IMR-90 (cell line): ENCODE results near the gene SLC26A2. TPM values are rescaled to one million over a fixed set of nuclear protein-coding genes. Genes with fewer than 3 reads are reported as not detected.

Experiments used
- ATAC-seq: fragments of 200-7000 bp; cut with Tn5 transposase; 2 replicates; pipeline ENCODE4 v1.9.1; 2020; ENCODE audit warnings: low read depth, mild to moderate bottlenecking, moderate library complexity
- BruUV-seq: library from RNA; stranded (reverse); fragments of 400-500 nt; replicated peaks from 2 replicates; lab custom pipeline; 2021; lab: Mats Ljungman, UMichigan
- CTCF ChIA-PET: fragments of 300-600 bp; formaldehyde crosslinking; extraction: SDS; loops from one replicate; lab custom pipeline; 2021; ENCODE audit warnings: antibody characterized with exemption; lab: Yijun Ruan, JAX
- POLR2A ChIA-PET: fragments of 300-600 bp; sonication (Branson Sonifier 250); formaldehyde crosslinking; loops from one replicate; lab custom pipeline; 2022; ENCODE audit warnings: antibody characterized with exemption; ENCODE audit not compliant: unreplicated experiment; lab: Charles Lee
- DNase-seq: peaks from one replicate; pipeline ENCODE4 v3.0.0; 2013
- H2AFZ ChIP-seq: replicated peaks from 2 replicates; pipeline ENCODE3; 2013; ENCODE audit warnings: low read length, mild to moderate bottlenecking; ENCODE audit not compliant: poor library complexity
- H2AK5ac ChIP-seq: 2 replicates; pipeline ENCODE4 v1.6.1; 2013; ENCODE audit warnings: low read depth, low read length, inconsistent platforms
- H2AK9ac ChIP-seq: replicated peaks from 2 replicates; pipeline ENCODE3; 2013; ENCODE audit warnings: mild to moderate bottlenecking, low read depth, low read length, moderate library complexity; ENCODE audit not compliant: poor library complexity
- H2BK120ac ChIP-seq: 2 replicates; pipeline ENCODE4 v1.6.1; 2013; ENCODE audit warnings: low read depth, low read length, inconsistent platforms
- H2BK15ac ChIP-seq: 3 replicates; pipeline ENCODE4 v1.6.1; 2013; ENCODE audit warnings: low read depth, low read length, inconsistent platforms
- H2BK20ac ChIP-seq: 2 replicates; pipeline ENCODE4 v1.6.1; 2013; ENCODE audit warnings: low read depth, mild to moderate bottlenecking, inconsistent platforms, low read length, moderate library complexity
- H2BK5ac ChIP-seq: 2 replicates; pipeline ENCODE4 v1.6.1; 2013; ENCODE audit warnings: mild to moderate bottlenecking, low read depth, low read length, inconsistent platforms; ENCODE audit not compliant: poor library complexity, severe bottlenecking
- H3K14ac ChIP-seq: replicated peaks from 2 replicates; pipeline ENCODE4 v1.6.1; 2013; ENCODE audit warnings: low read depth, low read length, inconsistent platforms
- H3K18ac ChIP-seq: 2 replicates; pipeline ENCODE4 v1.6.1; 2013; ENCODE audit warnings: low read depth, low read length, control low read depth
- H3K23ac ChIP-seq: 2 replicates; pipeline ENCODE4 v1.6.1; 2013; ENCODE audit warnings: low read depth, low read length, inconsistent platforms
- H3K27ac ChIP-seq: 2 replicates; pipeline ENCODE4 v1.5.1; 2013; ENCODE audit warnings: mild to moderate bottlenecking, control low read depth, low read length; ENCODE audit not compliant: insufficient read depth
- H3K27me3 ChIP-seq: 2 replicates; pipeline ENCODE4 v1.6.1; 2013; ENCODE audit warnings: low read length; ENCODE audit not compliant: control insufficient read depth, insufficient read depth
- H3K36me3 ChIP-seq: 2 replicates; pipeline ENCODE4 v1.6.1; 2013; ENCODE audit warnings: low read length, mixed read lengths; ENCODE audit not compliant: control insufficient read depth, insufficient read depth
- H3K4ac ChIP-seq: 2 replicates; pipeline ENCODE4 v1.6.1; 2013; ENCODE audit warnings: low read depth, low read length, inconsistent platforms
- H3K4me1 ChIP-seq: 2 replicates; pipeline ENCODE4 v1.6.1; 2013; ENCODE audit warnings: low read length, mixed read lengths; ENCODE audit not compliant: control insufficient read depth, insufficient read depth
- H3K4me2 ChIP-seq: 2 replicates; pipeline ENCODE4 v1.6.1; 2013; ENCODE audit warnings: low read depth, mild to moderate bottlenecking, control low read depth, low read length, moderate library complexity
- H3K4me3 ChIP-seq: 2 replicates; pipeline ENCODE4 v1.5.1; 2013; ENCODE audit warnings: low read depth, mild to moderate bottlenecking, control low read depth, low read length, moderate library complexity; ENCODE audit not compliant: insufficient read depth
- H3K56ac ChIP-seq: 2 replicates; pipeline ENCODE4 v1.6.1; 2013; ENCODE audit warnings: low read length, inconsistent platforms; ENCODE audit not compliant: insufficient read depth; ENCODE audit errors: extremely low read depth
- H3K79me1 ChIP-seq, 2 experiments: 2 replicates each; pipeline ENCODE4 v1.6.1; 2013; ENCODE audit warnings: low read length in 2 of 2, inconsistent platforms in 1 of 2, low read depth in 1 of 2
- H3K9ac ChIP-seq: 2 replicates; pipeline ENCODE4 v1.6.1; 2013; ENCODE audit warnings: low read depth, low read length, control low read depth
- H3K9me1 ChIP-seq: 2 replicates; pipeline ENCODE4 v1.6.1; 2013; ENCODE audit warnings: low read length, inconsistent platforms; ENCODE audit not compliant: insufficient read depth
- H3K9me3 ChIP-seq: 2 replicates; pipeline ENCODE4 v1.6.1; 2013; ENCODE audit warnings: low read length; ENCODE audit not compliant: control insufficient read depth, insufficient read depth
- H4K20me1 ChIP-seq: 2 replicates; pipeline ENCODE4 v1.6.1; 2013; ENCODE audit warnings: low read length, inconsistent platforms; ENCODE audit not compliant: insufficient read depth
- H4K5ac ChIP-seq: 2 replicates; pipeline ENCODE4 v1.6.1; 2013; ENCODE audit warnings: mild to moderate bottlenecking, low read depth, low read length, control low read depth
- H4K8ac ChIP-seq, 2 experiments: 2 replicates each; pipeline ENCODE4 v1.6.1; 2013; ENCODE audit warnings: low read depth in 2 of 2, low read length in 2 of 2, control low read depth in 1 of 2, inconsistent platforms in 1 of 2
- H4K91ac ChIP-seq: 2 replicates; pipeline ENCODE4 v1.6.1; 2013; ENCODE audit warnings: low read depth, low read length, inconsistent platforms; ENCODE audit not compliant: insufficient read depth
- CTCF ChIP-seq: conservative IDR thresholded peaks from 2 replicates; pipeline ENCODE4 v1.5.1; 2012; ENCODE audit warnings: mild to moderate bottlenecking, low read depth, low read length, improper control_type of control experiment
- MAFK ChIP-seq: IDR thresholded peaks from 2 replicates; pipeline ENCODE4 v1.6.1; 2012; ENCODE audit warnings: low read depth, low read length, improper control_type of control experiment
- RAD21 ChIP-seq: IDR thresholded peaks from 2 replicates; pipeline ENCODE4 v1.6.1; 2012; ENCODE audit warnings: low read length, improper control_type of control experiment
- RCOR1 ChIP-seq: IDR thresholded peaks from 2 replicates; pipeline ENCODE4 v1.6.1; 2012; ENCODE audit warnings: mild to moderate bottlenecking, low read length, improper control_type of control experiment; ENCODE audit not compliant: insufficient replicate concordance
- SMC3 ChIP-seq: fragments of 150-350 bp; IDR thresholded peaks from 2 replicates; pipeline ENCODE4 v1.6.1; 2016; ENCODE audit warnings: low read depth, mild to moderate bottlenecking, antibody characterized with exemption, low read length, moderate library complexity
- WGBS, 2 experiments: methylation state at CpG; one replicate each; pipeline versions ENCODE4 v1.1.5 to v1.1.7; 2013; ENCODE audit warnings: missing lambda C conversion rate in 2 of 2; ENCODE audit not compliant: insufficient read length in 1 of 2; ENCODE audit errors: extremely low coverage in 2 of 2; 5-methylcytosine and 5-hydroxymethylcytosine counted together
- dilution Hi-C: fragments of 300-500 bp; cut with HindIII; formaldehyde crosslinking; loops from one replicate; pipeline ENCODE4 v1.14.3; 2018; ENCODE audit warnings: low sequenced_read_pairs; ENCODE audit not compliant: unreplicated experiment
- in situ Hi-C: fragments of 300-500 bp; cut with MboI; formaldehyde crosslinking; loops from 3 replicates; pipeline ENCODE4 v1.14.3; 2019; ENCODE audit warnings: low sequenced_read_pairs, inconsistent platforms, mixed read lengths
- intact Hi-C: fragments of 100-400 bp; cut with micrococcal nuclease; formaldehyde crosslinking; loops from 2 replicates; pipeline ENCODE4 v1.10.0; 2022
- polyA plus RNA-seq, 3 experiments: library from polyadenylated mRNA; depleted of rRNA; stranded (reverse); fragments of >200 nt; gene quantifications; 2 replicates each; pipeline ENCODE4 v1.2.3, GENCODE V29; 2012; ENCODE audit warnings: low replicate concordance in 1 of 3
- total RNA-seq: library from RNA; depleted of rRNA; stranded (reverse); fragments of >200 nt; gene quantifications from 2 replicates; pipeline ENCODE4 v1.2.3, GENCODE V29; 2012
- TF ChIP-seq, protein P1 (sequence below): fragments of 150-350 bp; IDR thresholded peaks from 2 replicates; pipeline ENCODE4 v1.6.1; 2017; ENCODE audit warnings: mild to moderate bottlenecking, antibody characterized with exemption, low read length, low read depth

Gene SLC26A2
- total and polyA plus RNA-seq, 2 of the 4 experiments (the other 2 are of a cell fraction), result 2.2 to 9.9 TPM

GRCh38 chr5:149990518-149991376 lies 30.2 kb downstream of the SLC26A2 start:
- H3K9me3 ChIP-seq, result no peaks in the 10 kb centered on the region
- H4K8ac ChIP-seq, result no peak overlapping the region
- peaks cover 2% of the 10 kb centered on the region; the same call in 1 of the 2 replicates for H3K4me1 ChIP-seq
- no peak overlapping the region for H4K91ac ChIP-seq
- H3K23ac ChIP-seq, result no peak overlapping the region
- H3K36me3 ChIP-seq, result peaks cover 7% of the 10 kb centered on the region
- H3K56ac ChIP-seq, result no peak overlapping the region
- ATAC-seq, result peak; percentile 93
- H3K4ac ChIP-seq, result no peak overlapping the region
- POLR2A ChIA-PET, result no interaction called here
- H4K5ac ChIP-seq, result no peak overlapping the region
- no peak overlapping the region for H3K14ac ChIP-seq
- dilution Hi-C loops (no loop called here), in situ Hi-C loops (no loop called here), intact Hi-C loops (loop anchor here (1.0 to 2.0 kb wide), 3 partner anchors 28 to 354 kb away; no protein-coding TSS in a partner anchor)
- CTCF ChIA-PET, result interaction anchor here (0.6 to 4.7 kb wide), 16 partner anchors 9 to 351 kb away, joined by 3 to 63 read pairs (median 4); partner anchors contain the start of genes HMGXB3, SLC26A2 and TIGD6
- BruUV-seq, result no TSS peak
- H2AK5ac ChIP-seq, result no peak overlapping the region
- no peak overlapping the region for H2BK20ac ChIP-seq
- H3K9me1 ChIP-seq, result peaks cover 9% of the 10 kb centered on the region
- H2BK120ac ChIP-seq, result no peak overlapping the region
- H2AFZ ChIP-seq, result peak overlapping the region; percentile 34
- TF ChIP-seq MAFK (no peak), RAD21 (peak; percentile 94), SMC3 (peak; percentile 95), RCOR1 (no peak), CTCF (peak; percentile 94)
- TF ChIP-seq, protein P1, sequence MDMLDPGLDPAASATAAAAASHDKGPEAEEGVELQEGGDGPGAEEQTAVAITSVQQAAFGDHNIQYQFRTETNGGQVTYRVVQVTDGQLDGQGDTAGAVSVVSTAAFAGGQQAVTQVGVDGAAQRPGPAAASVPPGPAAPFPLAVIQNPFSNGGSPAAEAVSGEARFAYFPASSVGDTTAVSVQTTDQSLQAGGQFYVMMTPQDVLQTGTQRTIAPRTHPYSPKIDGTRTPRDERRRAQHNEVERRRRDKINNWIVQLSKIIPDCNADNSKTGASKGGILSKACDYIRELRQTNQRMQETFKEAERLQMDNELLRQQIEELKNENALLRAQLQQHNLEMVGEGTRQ, result no peak
- H3K79me1 ChIP-seq, result peaks cover 0 to 6% of the 10 kb centered on the region in 2 experiments; a peak in 1 of 4 replicates
- no peak overlapping the region for H3K18ac ChIP-seq
- no peak overlapping the region for H3K27ac ChIP-seq
- no peaks in the 10 kb centered on the region for H4K20me1 ChIP-seq
- WGBS, 2 experiments, result no CpG with 5 or more reads among the region's 4 CpGs
- no peak overlapping the region for H3K4me2 ChIP-seq
- no peak overlapping the region for H2BK5ac ChIP-seq
- DNase-seq, result peak; percentile 76
- no peak overlapping the region for H3K9ac ChIP-seq
- no peak overlapping the region for H2AK9ac ChIP-seq
- H2BK15ac ChIP-seq, result no peak overlapping the region
- no peaks in the 10 kb centered on the region for H3K27me3 ChIP-seq
- H3K4me3 ChIP-seq, result no peak overlapping the region
